IMR-90 (cell line): ENCODE results near the gene MTAP. TPM values are rescaled to one million over a fixed set of nuclear protein-coding genes. Genes with fewer than 3 reads are reported as not detected.

Experiments
- ATAC-seq: fragments of 200-7000 bp; cut with Tn5 transposase; 2 replicates; pipeline ENCODE4 v1.9.1; 2020; ENCODE audit warnings: low read depth, mild to moderate bottlenecking, moderate library complexity
- BruUV-seq: library from RNA; stranded (reverse); fragments of 400-500 nt; replicated peaks from 2 replicates; lab custom pipeline; 2021; lab: Mats Ljungman, UMichigan
- CTCF ChIA-PET: fragments of 300-600 bp; formaldehyde crosslinking; extraction: SDS; loops from one replicate; lab custom pipeline; 2021; ENCODE audit warnings: antibody characterized with exemption; lab: Yijun Ruan, JAX
- POLR2A ChIA-PET: fragments of 300-600 bp; sonication (Branson Sonifier 250); formaldehyde crosslinking; loops from one replicate; lab custom pipeline; 2022; ENCODE audit warnings: antibody characterized with exemption; ENCODE audit not compliant: unreplicated experiment; lab: Charles Lee
- DNase-seq: peaks from one replicate; pipeline ENCODE4 v3.0.0; 2013
- H2AFZ ChIP-seq: replicated peaks from 2 replicates; pipeline ENCODE3; 2013; ENCODE audit warnings: low read length, mild to moderate bottlenecking; ENCODE audit not compliant: poor library complexity
- H2AK5ac ChIP-seq: 2 replicates; pipeline ENCODE4 v1.6.1; 2013; ENCODE audit warnings: low read depth, low read length, inconsistent platforms
- H2AK9ac ChIP-seq: replicated peaks from 2 replicates; pipeline ENCODE3; 2013; ENCODE audit warnings: mild to moderate bottlenecking, low read depth, low read length, moderate library complexity; ENCODE audit not compliant: poor library complexity
- H2BK120ac ChIP-seq: 2 replicates; pipeline ENCODE4 v1.6.1; 2013; ENCODE audit warnings: low read depth, low read length, inconsistent platforms
- H2BK15ac ChIP-seq: 3 replicates; pipeline ENCODE4 v1.6.1; 2013; ENCODE audit warnings: low read depth, low read length, inconsistent platforms
- H2BK20ac ChIP-seq: 2 replicates; pipeline ENCODE4 v1.6.1; 2013; ENCODE audit warnings: low read depth, mild to moderate bottlenecking, inconsistent platforms, low read length, moderate library complexity
- H2BK5ac ChIP-seq: 2 replicates; pipeline ENCODE4 v1.6.1; 2013; ENCODE audit warnings: mild to moderate bottlenecking, low read depth, low read length, inconsistent platforms; ENCODE audit not compliant: poor library complexity, severe bottlenecking
- H3K14ac ChIP-seq: replicated peaks from 2 replicates; pipeline ENCODE4 v1.6.1; 2013; ENCODE audit warnings: low read depth, low read length, inconsistent platforms
- H3K18ac ChIP-seq: 2 replicates; pipeline ENCODE4 v1.6.1; 2013; ENCODE audit warnings: low read depth, low read length, control low read depth
- H3K23ac ChIP-seq: 2 replicates; pipeline ENCODE4 v1.6.1; 2013; ENCODE audit warnings: low read depth, low read length, inconsistent platforms
- H3K27ac ChIP-seq: 2 replicates; pipeline ENCODE4 v1.5.1; 2013; ENCODE audit warnings: mild to moderate bottlenecking, control low read depth, low read length; ENCODE audit not compliant: insufficient read depth
- H3K27me3 ChIP-seq: 2 replicates; pipeline ENCODE4 v1.6.1; 2013; ENCODE audit warnings: low read length; ENCODE audit not compliant: control insufficient read depth, insufficient read depth
- H3K36me3 ChIP-seq: 2 replicates; pipeline ENCODE4 v1.6.1; 2013; ENCODE audit warnings: low read length, mixed read lengths; ENCODE audit not compliant: control insufficient read depth, insufficient read depth
- H3K4ac ChIP-seq: 2 replicates; pipeline ENCODE4 v1.6.1; 2013; ENCODE audit warnings: low read depth, low read length, inconsistent platforms
- H3K4me1 ChIP-seq: 2 replicates; pipeline ENCODE4 v1.6.1; 2013; ENCODE audit warnings: low read length, mixed read lengths; ENCODE audit not compliant: control insufficient read depth, insufficient read depth
- H3K4me2 ChIP-seq: 2 replicates; pipeline ENCODE4 v1.6.1; 2013; ENCODE audit warnings: low read depth, mild to moderate bottlenecking, control low read depth, low read length, moderate library complexity
- H3K4me3 ChIP-seq: 2 replicates; pipeline ENCODE4 v1.5.1; 2013; ENCODE audit warnings: low read depth, mild to moderate bottlenecking, control low read depth, low read length, moderate library complexity; ENCODE audit not compliant: insufficient read depth
- H3K56ac ChIP-seq: 2 replicates; pipeline ENCODE4 v1.6.1; 2013; ENCODE audit warnings: low read length, inconsistent platforms; ENCODE audit not compliant: insufficient read depth; ENCODE audit errors: extremely low read depth
- H3K79me1 ChIP-seq, 2 experiments: 2 replicates each; pipeline ENCODE4 v1.6.1; 2013; ENCODE audit warnings: low read length in 2 of 2, inconsistent platforms in 1 of 2, low read depth in 1 of 2
- H3K9ac ChIP-seq: 2 replicates; pipeline ENCODE4 v1.6.1; 2013; ENCODE audit warnings: low read depth, low read length, control low read depth
- H3K9me1 ChIP-seq: 2 replicates; pipeline ENCODE4 v1.6.1; 2013; ENCODE audit warnings: low read length, inconsistent platforms; ENCODE audit not compliant: insufficient read depth
- H3K9me3 ChIP-seq: 2 replicates; pipeline ENCODE4 v1.6.1; 2013; ENCODE audit warnings: low read length; ENCODE audit not compliant: control insufficient read depth, insufficient read depth
- H4K20me1 ChIP-seq: 2 replicates; pipeline ENCODE4 v1.6.1; 2013; ENCODE audit warnings: low read length, inconsistent platforms; ENCODE audit not compliant: insufficient read depth
- H4K5ac ChIP-seq: 2 replicates; pipeline ENCODE4 v1.6.1; 2013; ENCODE audit warnings: mild to moderate bottlenecking, low read depth, low read length, control low read depth
- H4K8ac ChIP-seq, 2 experiments: 2 replicates each; pipeline ENCODE4 v1.6.1; 2013; ENCODE audit warnings: low read depth in 2 of 2, low read length in 2 of 2, control low read depth in 1 of 2, inconsistent platforms in 1 of 2
- H4K91ac ChIP-seq: 2 replicates; pipeline ENCODE4 v1.6.1; 2013; ENCODE audit warnings: low read depth, low read length, inconsistent platforms; ENCODE audit not compliant: insufficient read depth
- BHLHE40 ChIP-seq: fragments of 150-350 bp; IDR thresholded peaks from 2 replicates; pipeline ENCODE4 v1.6.1; 2016; ENCODE audit warnings: mild to moderate bottlenecking, low read depth, low read length
- CEBPB ChIP-seq: IDR thresholded peaks from 2 replicates; pipeline ENCODE4 v1.6.1; 2012; ENCODE audit warnings: low read depth, low read length, improper control_type of control experiment
- CHD1 ChIP-seq: IDR thresholded peaks from 2 replicates; pipeline ENCODE4 v1.6.1; 2012; ENCODE audit warnings: low read depth, low read length, improper control_type of control experiment
- FOS ChIP-seq: fragments of 150-350 bp; IDR thresholded peaks from 2 replicates; pipeline ENCODE4 v1.6.1; 2016; ENCODE audit warnings: low read depth, low read length
- MAFK ChIP-seq: IDR thresholded peaks from 2 replicates; pipeline ENCODE4 v1.6.1; 2012; ENCODE audit warnings: low read depth, low read length, improper control_type of control experiment
- MAZ ChIP-seq: IDR thresholded peaks from 2 replicates; pipeline ENCODE4 v1.6.1; 2012; ENCODE audit warnings: low read depth, mild to moderate bottlenecking, low read length, improper control_type of control experiment, moderate library complexity, borderline replicate concordance
- MXI1 ChIP-seq: IDR thresholded peaks from 2 replicates; pipeline ENCODE4 v1.6.1; 2012; ENCODE audit warnings: low read depth, mild to moderate bottlenecking, low read length, moderate library complexity, borderline replicate concordance
- NFE2L2 ChIP-seq: fragments of 150-350 bp; IDR thresholded peaks from 2 replicates; pipeline ENCODE4 v1.6.1; 2016; ENCODE audit warnings: low read depth, mild to moderate bottlenecking, low read length
- POLR2A ChIP-seq: IDR thresholded peaks from 2 replicates; pipeline ENCODE4 v1.6.1; 2012; ENCODE audit warnings: mild to moderate bottlenecking, low read depth, low read length
- RAD21 ChIP-seq: IDR thresholded peaks from 2 replicates; pipeline ENCODE4 v1.6.1; 2012; ENCODE audit warnings: low read length, improper control_type of control experiment
- RCOR1 ChIP-seq: IDR thresholded peaks from 2 replicates; pipeline ENCODE4 v1.6.1; 2012; ENCODE audit warnings: mild to moderate bottlenecking, low read length, improper control_type of control experiment; ENCODE audit not compliant: insufficient replicate concordance
- RFX5 ChIP-seq: IDR thresholded peaks from 2 replicates; pipeline ENCODE4 v1.8.0; 2012; ENCODE audit warnings: low read depth, mild to moderate bottlenecking, low read length, moderate library complexity
- SMC3 ChIP-seq: fragments of 150-350 bp; IDR thresholded peaks from 2 replicates; pipeline ENCODE4 v1.6.1; 2016; ENCODE audit warnings: low read depth, mild to moderate bottlenecking, antibody characterized with exemption, low read length, moderate library complexity
- WGBS, 2 experiments: methylation state at CpG; one replicate each; pipeline versions ENCODE4 v1.1.5 to v1.1.7; 2013; ENCODE audit warnings: missing lambda C conversion rate in 2 of 2; ENCODE audit not compliant: insufficient read length in 1 of 2; ENCODE audit errors: extremely low coverage in 2 of 2; 5-methylcytosine and 5-hydroxymethylcytosine counted together
- dilution Hi-C: fragments of 300-500 bp; cut with HindIII; formaldehyde crosslinking; loops from one replicate; pipeline ENCODE4 v1.14.3; 2018; ENCODE audit warnings: low sequenced_read_pairs; ENCODE audit not compliant: unreplicated experiment
- in situ Hi-C: fragments of 300-500 bp; cut with MboI; formaldehyde crosslinking; loops from 3 replicates; pipeline ENCODE4 v1.14.3; 2019; ENCODE audit warnings: low sequenced_read_pairs, inconsistent platforms, mixed read lengths
- intact Hi-C: fragments of 100-400 bp; cut with micrococcal nuclease; formaldehyde crosslinking; loops from 2 replicates; pipeline ENCODE4 v1.10.0; 2022
- polyA plus RNA-seq, 3 experiments: library from polyadenylated mRNA; depleted of rRNA; stranded (reverse); fragments of >200 nt; gene quantifications; 2 replicates each; pipeline ENCODE4 v1.2.3, GENCODE V29; 2012; ENCODE audit warnings: low replicate concordance in 1 of 3
- total RNA-seq: library from RNA; depleted of rRNA; stranded (reverse); fragments of >200 nt; gene quantifications from 2 replicates; pipeline ENCODE4 v1.2.3, GENCODE V29; 2012
- TF ChIP-seq, protein P1 (sequence below): conservative IDR thresholded peaks from 2 replicates; pipeline ENCODE4 v1.5.1; 2012; ENCODE audit warnings: mild to moderate bottlenecking, low read depth, low read length, improper control_type of control experiment
- TF ChIP-seq, protein P2 (sequence below): fragments of 150-350 bp; IDR thresholded peaks from 2 replicates; pipeline ENCODE4 v1.6.1; 2016; ENCODE audit warnings: low read depth, mild to moderate bottlenecking, low read length, moderate library complexity, borderline replicate concordance
- TF ChIP-seq, protein P3 (sequence below): fragments of 150-350 bp; IDR thresholded peaks from 2 replicates; pipeline ENCODE4 v1.6.1; 2017; ENCODE audit warnings: mild to moderate bottlenecking, antibody characterized with exemption, low read length, low read depth

MTAP gene
- total and polyA plus RNA-seq, 2 of the 4 experiments (the other 2 are of a cell fraction), result 15.7 to 50.9 TPM

DNA sequence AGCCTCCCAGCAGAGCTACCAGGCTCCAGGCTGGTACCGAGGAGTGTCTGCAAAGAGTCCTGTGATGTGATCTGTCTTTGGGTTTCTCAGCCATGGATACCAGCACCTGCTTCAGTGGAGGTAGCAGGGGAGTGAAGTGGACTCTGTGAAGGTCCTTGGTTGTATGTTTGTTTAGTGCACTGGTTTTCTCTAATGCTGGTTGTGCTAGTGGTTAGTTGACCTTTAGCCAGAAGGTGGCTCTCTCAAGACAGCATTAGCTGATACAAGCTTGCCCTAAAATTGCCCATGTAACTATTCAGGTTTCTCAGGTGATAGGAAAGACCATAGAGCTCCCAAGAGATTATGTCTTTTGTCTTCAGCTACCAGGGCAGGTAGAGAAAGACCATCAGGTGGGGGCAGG lies 87.2 kb downstream of the MTAP start:
- no peak for TF ChIP-seq MAFK
- no peak for TF ChIP-seq RCOR1
- no peak for TF ChIP-seq NFE2L2
- no peak for TF ChIP-seq RAD21
- TF ChIP-seq FOS, result no peak
- TF ChIP-seq CEBPB, result no peak
- TF ChIP-seq, protein P1, sequence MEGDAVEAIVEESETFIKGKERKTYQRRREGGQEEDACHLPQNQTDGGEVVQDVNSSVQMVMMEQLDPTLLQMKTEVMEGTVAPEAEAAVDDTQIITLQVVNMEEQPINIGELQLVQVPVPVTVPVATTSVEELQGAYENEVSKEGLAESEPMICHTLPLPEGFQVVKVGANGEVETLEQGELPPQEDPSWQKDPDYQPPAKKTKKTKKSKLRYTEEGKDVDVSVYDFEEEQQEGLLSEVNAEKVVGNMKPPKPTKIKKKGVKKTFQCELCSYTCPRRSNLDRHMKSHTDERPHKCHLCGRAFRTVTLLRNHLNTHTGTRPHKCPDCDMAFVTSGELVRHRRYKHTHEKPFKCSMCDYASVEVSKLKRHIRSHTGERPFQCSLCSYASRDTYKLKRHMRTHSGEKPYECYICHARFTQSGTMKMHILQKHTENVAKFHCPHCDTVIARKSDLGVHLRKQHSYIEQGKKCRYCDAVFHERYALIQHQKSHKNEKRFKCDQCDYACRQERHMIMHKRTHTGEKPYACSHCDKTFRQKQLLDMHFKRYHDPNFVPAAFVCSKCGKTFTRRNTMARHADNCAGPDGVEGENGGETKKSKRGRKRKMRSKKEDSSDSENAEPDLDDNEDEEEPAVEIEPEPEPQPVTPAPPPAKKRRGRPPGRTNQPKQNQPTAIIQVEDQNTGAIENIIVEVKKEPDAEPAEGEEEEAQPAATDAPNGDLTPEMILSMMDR, result no peak
- no peak for TF ChIP-seq CHD1
- TF ChIP-seq RFX5, result no peak
- TF ChIP-seq, protein P2, sequence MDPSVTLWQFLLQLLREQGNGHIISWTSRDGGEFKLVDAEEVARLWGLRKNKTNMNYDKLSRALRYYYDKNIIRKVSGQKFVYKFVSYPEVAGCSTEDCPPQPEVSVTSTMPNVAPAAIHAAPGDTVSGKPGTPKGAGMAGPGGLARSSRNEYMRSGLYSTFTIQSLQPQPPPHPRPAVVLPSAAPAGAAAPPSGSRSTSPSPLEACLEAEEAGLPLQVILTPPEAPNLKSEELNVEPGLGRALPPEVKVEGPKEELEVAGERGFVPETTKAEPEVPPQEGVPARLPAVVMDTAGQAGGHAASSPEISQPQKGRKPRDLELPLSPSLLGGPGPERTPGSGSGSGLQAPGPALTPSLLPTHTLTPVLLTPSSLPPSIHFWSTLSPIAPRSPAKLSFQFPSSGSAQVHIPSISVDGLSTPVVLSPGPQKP, result no peak
- no peak for TF ChIP-seq BHLHE40
- TF ChIP-seq POLR2A, result no peak
- no peak for TF ChIP-seq MXI1
- no peak for TF ChIP-seq MAZ
- TF ChIP-seq SMC3, result no peak
- TF ChIP-seq, protein P3, sequence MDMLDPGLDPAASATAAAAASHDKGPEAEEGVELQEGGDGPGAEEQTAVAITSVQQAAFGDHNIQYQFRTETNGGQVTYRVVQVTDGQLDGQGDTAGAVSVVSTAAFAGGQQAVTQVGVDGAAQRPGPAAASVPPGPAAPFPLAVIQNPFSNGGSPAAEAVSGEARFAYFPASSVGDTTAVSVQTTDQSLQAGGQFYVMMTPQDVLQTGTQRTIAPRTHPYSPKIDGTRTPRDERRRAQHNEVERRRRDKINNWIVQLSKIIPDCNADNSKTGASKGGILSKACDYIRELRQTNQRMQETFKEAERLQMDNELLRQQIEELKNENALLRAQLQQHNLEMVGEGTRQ, result no peak
- no peak overlapping the region for H3K4ac ChIP-seq
- peaks cover 4% of the 10 kb centered on the region; the same call in 1 of the 2 replicates for H3K36me3 ChIP-seq
- H3K9me3 ChIP-seq, result no peaks in the 10 kb centered on the region
- H3K14ac ChIP-seq, result no peak overlapping the region
- no peak overlapping the region for H2AK9ac ChIP-seq
- no peak overlapping the region for H2BK20ac ChIP-seq
- H3K18ac ChIP-seq, result no peak overlapping the region
- no peak overlapping the region for H2AFZ ChIP-seq
- WGBS, 2 experiments, result 100% methylated on average over 1 of the region's 1 CpG; no CpG with 5 or more reads in 1 of the 2 experiments
- no TSS peak for BruUV-seq
- no peaks in the 10 kb centered on the region for H3K27me3 ChIP-seq
- POLR2A ChIA-PET, result no interaction called here
- H2BK15ac ChIP-seq, result no peak overlapping the region
- intact Hi-C loops (no loop called here), in situ Hi-C loops (no loop called here), dilution Hi-C loops (no loop called here)
- no peak overlapping the region for H3K56ac ChIP-seq
- ATAC-seq, result no peak
- H2BK5ac ChIP-seq, result no peak overlapping the region
- no peaks in the 10 kb centered on the region for H3K4me1 ChIP-seq
- H3K9me1 ChIP-seq, result no peaks in the 10 kb centered on the region
- H2BK120ac ChIP-seq, result no peak overlapping the region
- no peak overlapping the region for H2AK5ac ChIP-seq
- CTCF ChIA-PET, result no interaction called here
- H4K5ac ChIP-seq, result no peak overlapping the region
- H3K79me1 ChIP-seq, result peaks cover 0 to 5% of the 10 kb centered on the region in 2 experiments; a peak in 1 of 4 replicates
- H3K23ac ChIP-seq, result no peak overlapping the region
- H3K4me2 ChIP-seq, result no peak overlapping the region
- no peak overlapping the region for H4K91ac ChIP-seq
- no peak overlapping the region for H4K8ac ChIP-seq
- H3K27ac ChIP-seq, result no peak overlapping the region
- H4K20me1 ChIP-seq, result no peaks in the 10 kb centered on the region
- H3K9ac ChIP-seq, result no peak overlapping the region
- H3K4me3 ChIP-seq, result no peak overlapping the region
- DNase-seq, result no peak
